Naive thymus-derived CD8-positive, alpha-beta T cell (primary cell): ENCODE measurements around the gene TMEM272. TPM values are rescaled to one million over a fixed set of nuclear protein-coding genes. Genes with fewer than 3 reads are reported as not detected.

Source experiments
- ATAC-seq, 2 donors: fragments of 150-1000 bp; cut with Tn5 transposase in 1 of 2; sonication (Bioruptor Pico), chemical (Tn5 transposase) in 1 of 2; 1 replicate in 1 of 2; 2 replicates in 1 of 2; pipeline ENCODE4 v1.10.0; 2021; ENCODE audit warnings: mild to moderate bottlenecking in 2 of 2, moderate library complexity in 2 of 2
- POLR2A ChIA-PET: fragments of 350-600 bp; sonication (Branson Sonifier 250); formaldehyde crosslinking; loops from one replicate; lab custom pipeline; 2021; ENCODE audit warnings: antibody characterized with exemption; lab: Charles Lee
- DNase-seq, 10 donors: peaks; one replicate each; pipeline versions ENCODE4 v3.0.0 to v3.0.0-alpha.2; 2020 to 2022
- H3K27ac Mint-ChIP-seq, 10 donors: one replicate each; pipeline ENCODE4 v1.8.0; 2020 to 2022; ENCODE audit warnings: mild to moderate bottlenecking in 10 of 10, mixed read lengths in 10 of 10, moderate library complexity in 4 of 10, inconsistent platforms in 1 of 10
- H3K27me3 Mint-ChIP-seq, 5 donors: one replicate each; pipeline ENCODE4 v1.8.0; 2021 to 2022; ENCODE audit warnings: mixed read lengths in 5 of 5
- H3K36me3 Mint-ChIP-seq, 3 donors: one replicate each; pipeline ENCODE4 v1.8.0; 2020 to 2022; ENCODE audit warnings: mixed read lengths in 3 of 3, mild to moderate bottlenecking in 2 of 3, inconsistent platforms in 1 of 3
- H3K4me1 Mint-ChIP-seq, 4 donors: one replicate each; pipeline ENCODE4 v1.8.0; 2021 to 2022; ENCODE audit warnings: mixed read lengths in 4 of 4
- H3K4me3 Mint-ChIP-seq, 10 donors: one replicate each; pipeline ENCODE4 v1.8.0; 2020 to 2022; ENCODE audit warnings: mild to moderate bottlenecking in 10 of 10, mixed read lengths in 10 of 10, moderate library complexity in 6 of 10, inconsistent platforms in 1 of 10
- H3K9me3 Mint-ChIP-seq, 9 donors: one replicate each; pipeline ENCODE4 v1.8.0; 2020 to 2022; ENCODE audit warnings: mixed read lengths in 9 of 9, mild to moderate bottlenecking in 3 of 9, inconsistent platforms in 1 of 9, moderate library complexity in 1 of 9
- polyA plus RNA-seq, 3 donors: library from polyadenylated mRNA; unstranded; fragments of 300-500 nt; fragmentation: Illumina TruSeq; gene quantifications; one replicate each; pipeline ENCODE4 v1.2.3, GENCODE V29; 2021
- total RNA-seq, 8 experiments: library from RNA in 2 of 8; stranded (reverse) in 2 of 8; gene quantifications; one replicate each; pipeline ENCODE4 v1.2.3 and lab custom pipeline; 2021 to 2026

The TMEM272 gene
- total and polyA plus RNA-seq, 5 experiments from 2014 or later = 0.29 to 15.4 (median 0.75) TPM

DNA sequence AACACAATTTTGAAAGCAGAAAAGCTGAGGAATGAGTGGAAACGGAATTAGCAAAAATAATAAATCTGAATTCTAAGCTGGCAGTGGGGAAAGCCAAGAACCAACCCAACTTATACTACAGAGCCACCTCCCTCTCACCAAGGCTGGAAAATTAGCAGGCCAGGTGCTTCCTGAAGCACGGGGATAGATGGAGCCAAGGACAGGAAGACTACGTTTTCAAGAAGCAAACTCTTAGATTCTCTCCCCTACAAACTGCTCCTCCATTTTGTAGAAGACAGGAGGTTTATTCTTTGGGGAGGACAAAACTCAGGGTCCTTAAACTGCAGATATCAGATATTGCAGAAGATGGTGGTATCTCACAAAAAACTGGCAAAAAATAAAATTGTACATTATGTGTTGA, 25.6 kb upstream of the TMEM272 start:
- no peak for ATAC-seq
- peaks cover 0 to 6% (median 2%) of the 10 kb centered on the region in 5 donors for H3K27me3 Mint-ChIP-seq
- no peak for DNase-seq
- no peaks in the 10 kb centered on the region for H3K9me3 Mint-ChIP-seq
- H3K36me3 Mint-ChIP-seq = no peaks in the 10 kb centered on the region
- POLR2A ChIA-PET = no interaction called here
- H3K4me1 Mint-ChIP-seq = no peaks in the 10 kb centered on the region
- no peak overlapping the region for H3K4me3 Mint-ChIP-seq
- H3K27ac Mint-ChIP-seq = no peak overlapping the region

DNA sequence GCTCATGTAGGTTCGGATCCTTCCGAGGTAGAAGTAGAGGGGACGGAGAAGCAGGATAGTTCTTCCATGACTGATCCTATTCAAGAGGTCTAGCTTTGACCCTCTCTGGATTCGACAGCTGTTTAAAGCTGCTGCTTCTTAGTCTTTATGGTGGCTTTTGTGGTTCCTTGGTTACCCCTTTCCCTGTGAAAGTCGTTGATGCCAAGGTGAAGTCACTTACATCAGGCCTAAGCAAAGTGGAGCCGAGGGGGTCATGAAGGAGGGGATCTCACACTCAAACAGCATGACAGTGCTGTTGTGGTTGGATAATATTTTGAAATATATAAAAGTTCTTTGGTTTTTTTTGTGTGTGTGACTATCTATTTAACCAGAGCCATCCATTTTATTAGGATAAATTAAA, 24.9 kb upstream of the TMEM272 start:
- H3K36me3 Mint-ChIP-seq = no peaks in the 10 kb centered on the region
- no peaks in the 10 kb centered on the region for H3K9me3 Mint-ChIP-seq
- no peak overlapping the region for H3K4me3 Mint-ChIP-seq
- H3K27me3 Mint-ChIP-seq = peaks cover 2 to 8% (median 7%) of the 10 kb centered on the region in 5 donors
- POLR2A ChIA-PET = no interaction called here
- ATAC-seq = no peak
- DNase-seq = no peak
- H3K4me1 Mint-ChIP-seq = no peaks in the 10 kb centered on the region
- H3K27ac Mint-ChIP-seq = no peak overlapping the region

DNA sequence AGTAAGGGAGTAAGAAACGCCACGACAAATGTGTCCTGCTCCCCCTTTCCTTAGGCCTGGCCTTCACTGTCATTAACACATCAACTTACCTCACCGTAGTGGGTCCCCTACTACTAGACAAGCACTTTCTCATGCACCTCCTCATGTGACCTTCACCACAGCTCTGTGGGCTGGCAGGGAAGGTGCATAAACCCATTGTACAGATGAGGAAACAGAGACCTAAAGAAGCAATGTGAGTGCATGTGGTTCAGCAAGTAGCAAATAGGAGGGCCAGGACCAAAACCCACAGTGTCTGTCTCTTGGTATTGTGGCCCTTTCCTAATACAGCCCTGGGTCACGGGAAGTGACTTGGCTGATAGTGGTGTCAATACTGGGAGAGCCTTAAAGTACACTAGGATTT, 22.1 kb upstream of the TMEM272 start:
- no peak overlapping the region for H3K4me3 Mint-ChIP-seq
- H3K9me3 Mint-ChIP-seq = no peaks in the 10 kb centered on the region
- H3K36me3 Mint-ChIP-seq = no peaks in the 10 kb centered on the region
- POLR2A ChIA-PET = no interaction called here
- peaks cover 2 to 18% (median 10%) of the 10 kb centered on the region in 5 donors for H3K27me3 Mint-ChIP-seq
- DNase-seq (no peak), ATAC-seq (no peak)
- H3K27ac Mint-ChIP-seq = no peak overlapping the region
- peaks cover 6 to 13% (median 9%) of the 10 kb centered on the region in 4 donors for H3K4me1 Mint-ChIP-seq

GRCh38 chr13:51865838-51866237, 20.9 kb upstream of the TMEM272 start:
- Mint-ChIP-seq H3K27ac (no peak overlapping the region), H3K36me3 (no peaks in the 10 kb centered on the region), H3K27me3 (peaks cover 2 to 18% (median 10%) of the 10 kb centered on the region in 5 donors), H3K9me3 (no peaks in the 10 kb centered on the region), H3K4me1 (peaks cover 6 to 13% (median 9%) of the 10 kb centered on the region in 4 donors), H3K4me3 (no peak overlapping the region)
- ATAC-seq = no peak
- POLR2A ChIA-PET = no interaction called here
- DNase-seq = no peak

DNA sequence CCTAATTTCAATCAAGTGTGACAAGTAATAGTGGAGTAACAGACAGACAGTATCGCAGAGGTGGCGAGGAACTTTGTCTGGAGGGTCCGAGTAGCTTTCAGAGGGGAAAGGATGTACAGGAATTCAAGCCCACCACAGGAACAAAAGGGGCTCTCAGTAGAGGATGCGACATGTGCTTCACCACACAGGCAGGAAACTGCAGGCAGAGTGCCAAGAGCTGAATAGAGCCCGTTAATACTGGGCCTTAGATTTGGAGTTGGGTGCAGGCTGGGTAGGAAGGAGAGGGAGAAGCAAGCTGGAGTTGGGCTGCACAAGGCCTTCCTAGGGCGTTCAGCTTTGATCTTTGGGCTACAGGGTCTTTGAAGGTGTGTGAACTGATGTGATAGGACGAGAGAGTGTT, 18.0 kb upstream of the TMEM272 start:
- Mint-ChIP-seq H3K27me3 (peaks cover 0 to 18% (median 8%) of the 10 kb centered on the region in 5 donors), H3K4me3 (no peak overlapping the region), H3K9me3 (no peaks in the 10 kb centered on the region), H3K36me3 (no peaks in the 10 kb centered on the region), H3K4me1 (peaks cover 6 to 13% (median 9%) of the 10 kb centered on the region in 4 donors), H3K27ac (peak overlapping the region in 1 of 10 donors; percentile 45)
- POLR2A ChIA-PET = no interaction called here
- peak; percentile 33 to 39 for ATAC-seq
- peak in 6 of 10 donors; percentile 9 to 32 (median 16) for DNase-seq

DNA sequence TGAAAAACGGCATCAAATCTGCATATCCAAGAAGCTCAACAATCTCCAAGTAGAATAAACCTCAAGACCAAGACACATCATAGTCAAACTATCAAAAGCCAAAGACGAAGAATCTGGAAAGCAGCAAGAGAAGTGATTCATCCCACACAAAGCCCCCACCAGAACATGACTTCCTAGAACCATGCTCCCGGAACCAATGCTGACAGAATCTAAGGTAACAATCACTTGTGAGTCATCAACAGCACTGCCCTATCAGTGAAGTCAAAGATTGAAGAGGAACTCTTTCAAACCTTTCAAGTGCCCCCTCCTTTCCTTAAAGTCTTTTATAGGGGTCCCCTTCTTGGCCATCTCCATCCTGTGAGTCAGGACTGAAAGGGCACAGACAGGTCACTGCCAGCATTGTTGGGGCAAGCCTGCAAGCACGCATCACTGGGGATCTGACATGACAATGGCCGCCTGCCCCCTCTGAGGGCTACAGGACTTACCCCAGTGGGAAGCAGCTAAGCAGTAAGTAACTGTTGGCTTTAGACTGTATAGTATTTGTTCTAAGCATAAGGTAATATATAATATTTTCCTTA, 16.8 kb upstream of the TMEM272 start, which contains the start of gene CCDC70:
CCDC70 (plus strand) TSS at position 247 of the 578 bp plus-strand sequence. CDS start 3,443 bp downstream, outside the sequence.
- no peaks in the 10 kb centered on the region for H3K36me3 Mint-ChIP-seq
- DNase-seq (no peak), ATAC-seq (no peak)
- H3K27ac Mint-ChIP-seq = peak within 1 kb of the TSS in 1 of 10 donors; percentile 33
- POLR2A ChIA-PET = interaction anchor here (0.6 kb wide), 1 partner anchor 1887 kb away, joined by 5 read pairs; no protein-coding TSS in a partner anchor
- H3K27me3 Mint-ChIP-seq = peaks cover 0 to 18% (median 3%) of the 10 kb centered on the region in 5 donors
- H3K9me3 Mint-ChIP-seq = no peaks in the 10 kb centered on the region
- H3K4me3 Mint-ChIP-seq = no peak within 1 kb of the TSS
- H3K4me1 Mint-ChIP-seq = peaks cover 6 to 13% (median 9%) of the 10 kb centered on the region in 4 donors

DNA sequence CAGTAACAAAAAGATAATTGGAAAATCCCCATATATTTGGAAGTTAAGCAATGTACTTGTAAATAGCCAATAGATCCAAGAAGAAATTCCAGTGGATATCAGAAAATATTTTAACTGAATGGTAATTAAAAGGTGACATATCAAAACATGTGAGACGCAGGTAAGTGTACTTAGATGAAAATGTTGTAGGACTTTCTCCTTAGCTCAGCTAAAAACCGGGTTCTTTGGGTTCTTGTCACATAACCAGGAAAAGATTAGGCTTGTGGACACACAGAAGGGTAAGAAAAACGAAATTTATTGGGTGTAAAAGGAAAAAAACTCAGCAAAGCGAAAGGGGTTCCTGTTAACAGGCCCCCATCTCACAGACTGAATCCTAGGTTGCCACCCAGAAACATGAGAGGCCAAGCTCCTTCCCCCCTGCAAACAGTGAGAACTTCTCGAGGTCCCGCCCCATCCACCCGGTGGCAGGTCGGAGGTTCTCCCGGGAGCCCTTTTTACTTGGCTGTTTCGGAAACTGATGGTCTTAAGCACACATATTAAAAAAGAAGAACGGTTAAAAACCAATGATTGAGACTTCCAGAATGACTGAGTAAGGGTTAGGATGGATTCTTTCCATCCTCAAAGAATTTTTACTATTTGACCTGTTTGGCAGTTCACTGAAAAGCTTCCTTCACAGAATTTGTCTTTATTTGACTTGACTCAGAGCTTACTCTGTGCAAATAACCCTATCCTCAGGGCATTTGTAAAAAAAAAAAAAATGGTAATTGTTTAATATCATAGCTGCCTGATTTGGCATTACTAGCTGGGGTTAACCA, 13.7 kb upstream of the TMEM272 start:
- H3K4me1 Mint-ChIP-seq = peaks cover 6 to 13% (median 9%) of the 10 kb centered on the region in 4 donors
- POLR2A ChIA-PET = no interaction called here
- H3K27me3 Mint-ChIP-seq = no peaks in the 10 kb centered on the region
- ATAC-seq (no peak), DNase-seq (no peak)
- H3K4me3 Mint-ChIP-seq = no peak overlapping the region
- no peak overlapping the region for H3K27ac Mint-ChIP-seq
- H3K9me3 Mint-ChIP-seq = no peaks in the 10 kb centered on the region
- no peaks in the 10 kb centered on the region for H3K36me3 Mint-ChIP-seq

GRCh38 chr13:51856998-51857397, 12.0 kb upstream of the TMEM272 start:
- Mint-ChIP-seq H3K4me3 (no peak overlapping the region), H3K27me3 (peaks cover 0 to 2% (median 0%) of the 10 kb centered on the region in 5 donors), H3K9me3 (no peaks in the 10 kb centered on the region), H3K27ac (peak overlapping the region in 1 of 10 donors; percentile 19), H3K36me3 (no peaks in the 10 kb centered on the region), H3K4me1 (no peaks in the 10 kb centered on the region)
- POLR2A ChIA-PET = no interaction called here
- ATAC-seq (no peak), DNase-seq (no peak)

DNA sequence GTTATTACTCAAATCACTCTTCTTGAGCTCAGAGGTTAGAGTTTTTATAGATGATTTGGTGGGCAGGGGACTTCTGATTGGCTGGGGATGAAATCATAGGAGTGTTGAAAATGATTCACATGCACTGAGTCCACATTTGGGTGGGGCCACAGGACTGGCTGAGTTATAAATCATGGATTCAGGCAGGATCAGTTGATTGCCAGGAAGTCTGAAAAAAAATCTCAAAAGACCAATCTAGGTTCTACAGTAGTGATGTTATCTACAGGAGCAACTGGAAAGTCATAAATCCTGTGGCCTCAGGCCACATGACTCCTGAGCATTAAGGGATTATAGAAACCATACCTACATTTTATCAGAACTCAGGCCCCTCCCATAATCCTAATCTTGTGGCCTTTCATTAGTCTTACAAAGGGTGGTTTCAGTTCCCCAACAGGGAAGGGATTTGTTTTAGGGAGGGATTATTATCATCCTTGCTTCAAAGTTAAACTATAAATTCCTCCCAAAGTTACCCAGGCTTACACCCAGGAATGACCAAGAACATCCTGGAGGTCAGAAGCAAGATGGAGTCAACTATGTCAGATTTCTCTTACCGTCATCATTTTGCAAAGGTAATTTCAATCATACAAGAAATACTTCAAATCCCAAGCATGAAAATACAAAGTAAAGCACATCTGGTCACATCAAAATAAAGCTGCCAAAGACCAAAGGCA, 11.2 kb upstream of the TMEM272 start:
- DNase-seq (no peak), ATAC-seq (no peak)
- H3K27ac Mint-ChIP-seq = no peak overlapping the region
- no peak overlapping the region for H3K4me3 Mint-ChIP-seq
- peaks cover under 1 to 4% (median 2%) of the 10 kb centered on the region in 5 donors for H3K27me3 Mint-ChIP-seq
- POLR2A ChIA-PET = no interaction called here
- H3K9me3 Mint-ChIP-seq = no peaks in the 10 kb centered on the region
- no peaks in the 10 kb centered on the region for H3K4me1 Mint-ChIP-seq
- H3K36me3 Mint-ChIP-seq = no peaks in the 10 kb centered on the region

- no peaks in the 10 kb centered on the region for H3K9me3 Mint-ChIP-seq
- H3K27me3 Mint-ChIP-seq = peaks cover 2 to 17% (median 7%) of the 10 kb centered on the region in 5 donors
- POLR2A ChIA-PET = no interaction called here
- H3K27ac Mint-ChIP-seq = no peak overlapping the region
- H3K4me3 Mint-ChIP-seq = no peak overlapping the region
- peak in 4 of 10 donors; percentile 25 to 42 (median 28) for DNase-seq
- ATAC-seq = peak; percentile 47 to 55
- H3K4me1 Mint-ChIP-seq = peaks cover 2 to 10% (median 6%) of the 10 kb centered on the region in 4 donors
- H3K36me3 Mint-ChIP-seq = no peaks in the 10 kb centered on the region
Measured at GRCh38 chr13:51849145-51850101, 4.4 kb upstream of the TMEM272 start.

GRCh38 chr13:51848674-51849073, 3.7 kb upstream of the TMEM272 start:
- Mint-ChIP-seq H3K4me3 (no peak overlapping the region), H3K9me3 (no peaks in the 10 kb centered on the region), H3K27me3 (peaks cover 2 to 20% (median 7%) of the 10 kb centered on the region in 5 donors), H3K4me1 (peaks cover 2 to 10% (median 6%) of the 10 kb centered on the region in 4 donors), H3K36me3 (no peaks in the 10 kb centered on the region), H3K27ac (no peak overlapping the region)
- DNase-seq = no peak
- no peak for ATAC-seq
- POLR2A ChIA-PET = no interaction called here

DNA sequence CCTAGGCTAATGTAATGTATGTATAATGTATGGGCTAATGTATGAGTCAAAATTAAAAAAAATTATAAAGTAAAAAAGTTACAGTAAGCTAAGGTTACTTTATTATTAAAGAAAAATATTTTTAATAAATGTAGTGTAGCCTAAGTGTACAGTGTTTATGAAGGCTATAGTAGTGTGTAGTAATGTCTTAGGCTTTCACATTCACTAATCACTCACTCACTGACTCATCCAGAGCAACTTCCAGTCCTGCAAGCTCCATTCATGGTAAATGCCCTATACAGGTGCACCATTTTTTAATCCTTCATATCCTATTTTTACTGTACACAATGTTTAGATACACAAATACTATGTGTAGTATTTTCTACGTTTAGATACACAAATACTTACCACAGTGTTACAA, 1.8 kb upstream of the TMEM272 start:
- H3K4me3 Mint-ChIP-seq = no peak overlapping the region
- POLR2A ChIA-PET = no interaction called here

More for the DNA sequence above, 1.8 kb upstream of the TMEM272 start:
- Mint-ChIP-seq H3K4me1 (peaks cover 2 to 10% (median 6%) of the 10 kb centered on the region in 4 donors), H3K9me3 (no peaks in the 10 kb centered on the region), H3K27ac (no peak overlapping the region), H3K36me3 (no peaks in the 10 kb centered on the region), H3K27me3 (peaks cover 3 to 20% (median 5%) of the 10 kb centered on the region in 5 donors)
- no peak for ATAC-seq
- DNase-seq = no peak
